HepG2 (cell line): ENCODE results near the gene RTP3. TPM values are rescaled to one million over a fixed set of nuclear protein-coding genes. Genes with fewer than 3 reads are reported as not detected.

Experiments
- BCL6 ChIP-seq: IDR thresholded peaks from 2 replicates; pipeline ENCODE4 v1.6.1; 2016; ENCODE audit warnings: missing genetic modification reagents, missing compliant biosample characterization
- EHMT2 ChIP-seq: fragments of 200-600 bp; sonication (generic); IDR thresholded peaks from 2 replicates; pipeline ENCODE4 v1.7.0; 2017; ENCODE audit warnings: antibody characterized with exemption, low read depth, low read length, borderline replicate concordance
- MAFG ChIP-seq: sonication (generic); formaldehyde crosslinking; IDR thresholded peaks from 2 replicates; pipeline ENCODE4 v1.5.1; 2020; ENCODE audit warnings: mild to moderate bottlenecking, missing genetic modification reagents
- PAWR ChIP-seq: sonication (generic); formaldehyde crosslinking; IDR thresholded peaks from 2 replicates; pipeline ENCODE4 v1.4.0; 2020; ENCODE audit warnings: missing genetic modification reagents, mild to moderate bottlenecking, borderline replicate concordance
- SRY ChIP-seq: sonication (generic); formaldehyde crosslinking; IDR thresholded peaks from 2 replicates; pipeline ENCODE4 v1.8.0; 2022; ENCODE audit warnings: mild to moderate bottlenecking, missing genetic modification reagents
- ZFAT ChIP-seq: sonication (generic); formaldehyde crosslinking; conservative IDR thresholded peaks from 2 replicates; pipeline ENCODE4 v1.8.1; 2023; ENCODE audit warnings: missing genetic modification reagents, inconsistent platforms
- ZMAT3 ChIP-seq: sonication (generic); formaldehyde crosslinking; conservative IDR thresholded peaks from 2 replicates; pipeline ENCODE4 v1.7.0; 2021; ENCODE audit warnings: missing genetic modification reagents
- ZNF317 ChIP-seq: sonication (generic); formaldehyde crosslinking; IDR thresholded peaks from 2 replicates; pipeline ENCODE4 v1.5.0; 2020; ENCODE audit warnings: mild to moderate bottlenecking, missing genetic modification reagents
- polyA plus RNA-seq, 8 experiments: library from polyadenylated mRNA; depleted of rRNA in 3 of 8; stranded (reverse) in 7 of 8; unstranded in 1 of 8; fragments of >200 nt; fragmentation: Illumina TruSeq in 4 of 8; extraction: Trizol in 4 of 8; gene quantifications; 2 replicates each; pipeline versions ENCODE4 v1.2.1 to v1.2.3, GENCODE V29; 2011 to 2016; ENCODE audit warnings: low read depth in 4 of 8, missing spikeins in 1 of 8, mixed read lengths in 1 of 8; ENCODE audit not compliant: insufficient read depth in 1 of 8
- total RNA-seq, 5 experiments: library from RNA; depleted of rRNA; stranded (reverse); fragments of >200 nt; fragmentation: Illumina TruSeq; extraction: Trizol; gene quantifications; 2 replicates each; pipeline ENCODE4 v1.2.3, GENCODE V29; 2016; ENCODE audit warnings: low read depth in 1 of 5
- TF ChIP-seq, protein P1 (sequence below): sonication (generic); formaldehyde crosslinking; IDR thresholded peaks from 2 replicates; pipeline ENCODE4 v1.5.0; 2020; ENCODE audit warnings: mild to moderate bottlenecking, missing genetic modification reagents, borderline replicate concordance
- TF ChIP-seq, protein P2 (sequence below): sonication (generic); formaldehyde crosslinking; IDR thresholded peaks from 2 replicates; pipeline ENCODE4 v1.8.1; 2023; ENCODE audit warnings: mild to moderate bottlenecking, moderate library complexity, missing genetic modification reagents
- TF ChIP-seq, protein P3 (sequence below): sonication (generic); IDR thresholded peaks from 2 replicates; pipeline ENCODE4 v1.6.1; 2016; ENCODE audit warnings: low read depth, borderline replicate concordance

Gene RTP3
- total and polyA plus RNA-seq, 2 of the 13 experiments (the other 11 are each of a cell fraction or from before 2014, with no cell fraction given), result 0.09 TPM; not detected in 1

DNA sequence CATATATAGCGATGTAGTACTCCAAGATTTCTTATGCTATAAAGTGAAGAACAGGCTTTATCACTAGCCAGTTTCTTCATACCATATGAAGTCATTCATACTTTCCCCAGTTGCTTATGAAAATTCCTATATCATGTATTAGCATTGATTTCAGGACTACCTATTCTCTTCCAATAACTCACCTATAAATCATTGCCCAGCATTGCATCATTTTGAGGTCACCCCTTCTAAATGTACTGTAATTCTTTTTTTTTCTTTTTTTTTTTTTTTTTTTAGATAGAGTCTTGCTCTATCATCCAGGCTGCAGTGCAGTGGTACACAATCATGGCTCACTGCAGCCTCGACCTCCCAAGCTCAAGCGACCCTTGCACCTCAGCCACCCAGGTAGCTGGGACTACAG is 27.1 kb downstream of the RTP3 start (continued):
- TF ChIP-seq, protein P1, sequence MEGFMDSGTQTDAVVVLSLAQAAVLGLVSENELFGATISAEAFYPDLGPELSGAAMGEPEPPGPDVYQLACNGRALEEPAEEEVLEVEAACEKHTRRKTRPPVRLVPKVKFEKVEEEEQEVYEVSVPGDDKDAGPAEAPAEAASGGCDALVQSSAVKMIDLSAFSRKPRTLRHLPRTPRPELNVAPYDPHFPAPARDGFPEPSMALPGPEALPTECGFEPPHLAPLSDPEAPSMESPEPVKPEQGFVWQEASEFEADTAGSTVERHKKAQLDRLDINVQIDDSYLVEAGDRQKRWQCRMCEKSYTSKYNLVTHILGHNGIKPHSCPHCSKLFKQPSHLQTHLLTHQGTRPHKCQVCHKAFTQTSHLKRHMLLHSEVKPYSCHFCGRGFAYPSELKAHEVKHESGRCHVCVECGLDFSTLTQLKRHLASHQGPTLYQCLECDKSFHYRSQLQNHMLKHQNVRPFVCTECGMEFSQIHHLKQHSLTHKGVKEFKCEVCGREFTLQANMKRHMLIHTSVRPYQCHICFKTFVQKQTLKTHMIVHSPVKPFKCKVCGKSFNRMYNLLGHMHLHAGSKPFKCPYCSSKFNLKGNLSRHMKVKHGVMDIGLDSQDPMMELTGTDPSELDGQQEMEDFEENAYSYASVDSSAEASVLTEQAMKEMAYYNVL (CRISPR knock-in tag), result no peak
- TF ChIP-seq BCL6 (no peak), ZFAT (CRISPR knock-in tag) (no peak), PAWR (CRISPR knock-in tag) (no peak), ZMAT3 (CRISPR knock-in tag) (no peak), SRY (CRISPR knock-in tag) (no peak), ZNF317 (no peak), MAFG (CRISPR knock-in tag) (no peak), EHMT2 (no peak)
- TF ChIP-seq, protein P2, sequence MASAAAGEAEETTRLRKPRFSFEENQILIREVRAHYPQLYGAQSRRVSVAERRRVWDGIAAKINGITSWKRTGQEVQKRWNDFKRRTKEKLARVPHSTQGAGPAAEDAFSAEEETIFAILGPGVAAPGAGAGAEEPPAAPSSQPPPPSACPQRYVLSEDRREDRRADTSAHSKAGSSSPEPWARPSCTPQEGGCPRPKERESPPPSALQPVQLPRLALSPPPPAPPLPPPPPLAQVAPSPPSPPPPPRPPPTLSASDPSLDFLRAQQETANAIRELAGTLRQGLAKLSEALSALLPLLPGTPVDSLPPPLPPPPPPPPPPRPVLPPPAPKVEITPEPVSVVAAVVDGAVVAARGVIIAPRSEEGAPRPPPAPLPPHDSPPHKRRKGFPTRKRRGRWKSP (CRISPR knock-in tag), result no peak
- TF ChIP-seq, protein P3, sequence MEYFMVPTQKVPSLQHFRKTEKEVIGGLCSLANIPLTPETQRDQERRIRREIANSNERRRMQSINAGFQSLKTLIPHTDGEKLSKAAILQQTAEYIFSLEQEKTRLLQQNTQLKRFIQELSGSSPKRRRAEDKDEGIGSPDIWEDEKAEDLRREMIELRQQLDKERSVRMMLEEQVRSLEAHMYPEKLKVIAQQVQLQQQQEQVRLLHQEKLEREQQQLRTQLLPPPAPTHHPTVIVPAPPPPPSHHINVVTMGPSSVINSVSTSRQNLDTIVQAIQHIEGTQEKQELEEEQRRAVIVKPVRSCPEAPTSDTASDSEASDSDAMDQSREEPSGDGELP, result no peak
